Left cardiac atrium (tissue), 4 donors: Measurements from ENCODE around the gene NEK1. TPM values are rescaled to one million over a fixed set of nuclear protein-coding genes. Genes with fewer than 3 reads are reported as not detected.
"Not testable (repeated sequence)": the region's sequence is repeated elsewhere in the genome, so short reads cannot be mapped to it uniquely, and the experiment has no call there.

ENCODE experiments used
- ATAC-seq, 2 donors: fragments of 200-7000 bp; cut with Tn5 transposase; one replicate each; pipeline ENCODE4 v1.9.1; 2020; ENCODE audit warnings: mild to moderate bottlenecking in 2 of 2, moderate library complexity in 2 of 2
- DNase-seq: peaks from one replicate; pipeline ENCODE4 v3.0.0-alpha.2; 2020
- intact Hi-C, 2 donors: fragments of 100-400 bp; cut with DNase I; formaldehyde crosslinking; loops; one replicate each; pipeline versions ENCODE4 v1.14.1 to v1.15.1; 2022 to 2023
- total RNA-seq, 2 donors: library from RNA; stranded (reverse); fragmentation: NEBNext Ultra II Directional; extraction: Animal tissue kit (Norgen Biotek cat#: 25700); gene quantifications; one replicate each; pipeline ENCODE4 v1.2.1, GENCODE V29; 2021
- donor health status: DM: no; HTN: yes; CAD: no.
- donor health status: DM: no; HTN: yes; CAD: no; lungs with severe emphysema.
- donor health status: DM: yes; HTN: yes; CAD: no.
- donor health status: Dilated cardiomyopathy.

The NEK1 gene
- total RNA-seq, 2 donors from 2014 or later = 12.4 to 13.3 TPM

DNA sequence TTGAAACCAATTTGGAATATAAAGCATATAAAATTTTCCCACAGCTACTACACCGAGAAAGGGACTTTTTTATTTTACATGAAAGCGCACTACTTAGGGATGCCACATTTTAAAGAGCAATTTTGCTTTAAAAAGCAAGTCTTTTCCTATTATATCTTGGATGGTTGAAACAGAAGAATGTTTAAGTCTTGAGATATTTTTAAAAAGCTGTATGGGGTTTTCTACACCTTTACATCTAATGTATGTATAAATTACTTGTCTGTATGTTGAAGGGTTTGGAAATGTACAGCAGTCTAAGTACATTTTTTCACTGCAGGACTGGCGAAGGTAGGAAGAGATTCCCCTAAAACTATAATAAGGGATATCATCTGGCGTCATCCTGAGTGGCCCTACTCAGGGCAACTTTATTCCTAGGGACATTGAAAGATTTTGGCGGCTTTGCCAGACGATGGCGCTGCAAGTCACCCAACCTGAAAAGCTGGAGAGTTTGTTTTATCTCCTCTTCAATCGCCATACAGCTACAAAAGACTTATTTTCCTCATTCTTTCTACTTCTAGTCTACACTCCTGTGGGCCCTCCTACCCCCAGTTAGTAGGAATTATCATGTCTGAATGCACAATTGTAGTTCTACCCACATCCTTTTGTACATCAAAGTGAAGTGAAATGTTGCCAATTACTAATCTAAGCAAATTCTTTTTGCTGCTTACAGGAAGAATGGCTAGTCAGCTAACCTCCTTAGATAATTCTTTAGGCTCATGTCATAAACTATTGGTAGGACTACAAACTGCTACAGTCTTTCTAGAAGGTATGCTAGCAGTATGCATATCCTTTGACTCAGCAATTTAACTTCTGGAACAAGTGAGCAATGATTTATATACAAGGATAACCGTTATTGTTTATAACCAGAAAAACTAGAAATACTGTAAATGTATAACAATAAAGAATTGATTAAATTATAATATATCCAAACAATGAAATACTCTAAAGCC is 782 bp upstream of the NEK1 start:
- ATAC-seq (peak; percentile 64), DNase-seq (peak; percentile 74)
- intact Hi-C loops = loop anchor here (5.0 to 10.0 kb wide), 3 partner anchors 92 to 429 kb away; partner anchors contain the start of gene HPF1 (in 1 of the 2)

DNA sequence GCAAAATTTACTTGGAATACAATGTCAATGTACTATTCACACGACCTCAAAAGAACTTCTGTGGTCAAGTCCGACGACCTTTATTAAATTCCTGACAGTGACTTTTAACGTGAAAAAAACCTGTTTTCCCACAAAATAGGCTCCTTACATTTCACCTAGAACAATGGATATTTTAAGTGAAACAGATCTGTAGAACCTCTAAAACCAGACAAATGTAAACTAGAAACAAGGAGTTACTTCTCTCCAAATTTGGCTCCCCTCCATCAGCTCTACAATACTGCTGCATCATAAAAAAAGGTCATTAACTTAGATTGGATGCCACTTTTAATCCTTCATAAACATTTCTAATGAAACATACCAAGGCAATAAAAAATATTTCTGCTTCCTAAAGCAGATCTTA is 1.2 kb downstream of the NEK1 start:
- intact Hi-C loops = loop anchor here (5.0 to 10.0 kb wide), 3 partner anchors 94 to 431 kb away; partner anchors contain the start of gene HPF1 (in 1 of the 2)
- no peak for DNase-seq
- ATAC-seq = no peak

DNA sequence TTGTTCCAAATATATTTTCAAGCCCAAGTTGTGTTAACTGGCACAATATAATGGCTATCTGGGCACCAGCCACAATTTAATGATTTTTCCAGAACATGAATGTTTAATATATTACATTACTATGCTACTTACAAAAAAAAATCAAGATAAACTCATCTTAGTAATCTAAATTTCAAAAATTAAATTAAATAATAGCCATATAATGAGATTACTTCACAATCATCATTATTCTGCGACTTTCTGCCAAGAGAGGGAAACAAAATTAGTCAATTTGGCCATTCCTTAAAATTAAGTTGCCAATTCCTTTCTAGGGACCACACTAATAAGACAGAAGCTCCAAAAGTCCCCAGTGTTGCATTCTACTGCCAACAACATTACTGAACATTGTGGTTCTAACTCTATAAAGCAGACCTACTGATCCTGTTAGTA is 7.5 kb downstream of the NEK1 start:
- DNase-seq = no peak
- ATAC-seq = no peak

DNA sequence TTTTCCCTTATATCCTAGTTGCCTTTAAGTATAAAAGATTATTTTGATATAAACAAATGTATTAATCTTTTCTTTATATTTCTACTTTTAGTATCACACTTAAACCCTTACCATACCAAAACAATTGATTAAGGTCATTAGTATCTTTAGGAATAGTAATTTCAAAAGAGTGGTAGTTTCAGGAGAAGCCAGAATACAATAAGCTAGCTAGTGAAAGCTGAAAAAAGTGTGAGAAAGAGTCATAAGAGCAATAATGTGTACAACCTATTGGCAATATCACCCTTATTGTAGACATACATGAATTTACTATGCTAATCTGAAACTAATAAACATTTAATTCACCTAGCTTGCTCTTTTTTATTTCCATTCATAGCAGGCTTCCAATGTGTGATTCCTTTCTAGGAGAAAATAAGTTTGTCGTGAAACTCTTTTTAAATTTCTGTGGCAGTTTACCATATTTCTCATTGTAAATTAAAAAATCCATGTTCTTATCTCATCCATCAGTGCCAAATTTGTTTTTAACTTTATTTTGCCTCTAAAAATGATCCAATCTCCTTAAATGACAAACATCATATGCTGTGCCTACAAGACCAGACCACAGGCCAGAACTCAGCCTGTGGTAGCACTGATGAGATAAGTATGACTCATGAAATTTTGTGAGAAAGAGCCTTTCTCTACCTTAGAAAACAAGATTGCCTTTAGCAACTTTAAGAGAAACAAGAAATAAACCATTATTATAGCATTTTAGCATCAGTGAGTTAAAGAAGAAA is 8.1 kb downstream of the NEK1 start:
- intact Hi-C loops = no loop called here
- no peak for DNase-seq
- peak; percentile 47 to 91 for ATAC-seq

More for the DNA sequence above, 7.5 kb downstream of the NEK1 start:
- intact Hi-C loops = no loop called here

DNA sequence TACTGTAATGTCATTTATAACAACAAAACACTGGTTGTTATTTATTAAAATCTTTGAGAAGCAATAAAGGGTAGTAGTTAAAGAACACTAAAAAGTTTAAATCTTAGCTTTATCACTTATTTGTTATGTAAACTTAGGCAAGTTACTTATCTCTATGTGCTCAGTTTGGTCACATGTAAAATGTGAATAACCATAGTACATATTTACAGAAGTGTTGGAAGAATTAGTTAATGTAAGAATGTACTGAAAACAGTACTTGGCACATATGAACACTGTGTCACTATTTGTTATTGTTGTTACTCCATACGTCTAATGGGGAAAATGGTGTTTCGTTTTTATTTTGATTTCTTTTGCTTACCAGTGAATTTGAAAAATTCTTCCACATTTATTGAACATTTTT is 9.1 kb downstream of the NEK1 start:
- no peak for ATAC-seq
- DNase-seq = no peak
- intact Hi-C loops = no loop called here

DNA sequence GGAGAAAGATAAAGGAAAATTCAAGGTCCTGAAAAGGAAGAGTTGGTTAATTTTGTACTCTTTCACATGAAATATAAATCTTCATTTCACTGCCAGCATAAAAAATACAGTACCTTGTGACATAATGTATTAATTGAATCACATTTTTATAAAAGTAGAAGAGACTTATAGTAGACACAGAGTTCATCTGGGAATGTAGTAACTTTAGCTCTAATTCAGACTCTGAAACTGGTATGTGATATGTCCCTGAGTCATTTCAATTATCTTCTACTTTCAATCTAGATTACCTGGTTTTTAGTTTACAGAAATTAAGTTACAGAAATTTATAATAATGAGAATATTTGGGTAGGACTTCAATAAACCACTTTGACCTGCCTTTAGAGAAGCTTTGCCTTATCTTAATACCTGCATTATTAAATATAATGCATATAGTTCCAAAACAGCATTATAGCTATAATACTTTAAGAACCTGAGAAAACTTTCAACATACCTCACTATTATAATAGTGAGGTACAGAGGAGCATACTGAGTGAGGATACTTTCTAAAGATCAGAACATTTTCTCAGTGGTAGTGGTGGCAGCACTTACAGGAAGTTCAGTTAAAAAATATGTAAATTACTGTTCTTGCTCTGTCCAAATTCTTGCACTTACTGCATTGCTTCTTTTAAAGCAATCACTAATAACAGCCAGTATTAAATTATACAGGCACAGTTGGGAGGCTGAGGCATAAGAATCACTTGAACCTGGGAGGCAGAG is 11.2 kb downstream of the NEK1 start:
- intact Hi-C loops = no loop called here

DNA sequence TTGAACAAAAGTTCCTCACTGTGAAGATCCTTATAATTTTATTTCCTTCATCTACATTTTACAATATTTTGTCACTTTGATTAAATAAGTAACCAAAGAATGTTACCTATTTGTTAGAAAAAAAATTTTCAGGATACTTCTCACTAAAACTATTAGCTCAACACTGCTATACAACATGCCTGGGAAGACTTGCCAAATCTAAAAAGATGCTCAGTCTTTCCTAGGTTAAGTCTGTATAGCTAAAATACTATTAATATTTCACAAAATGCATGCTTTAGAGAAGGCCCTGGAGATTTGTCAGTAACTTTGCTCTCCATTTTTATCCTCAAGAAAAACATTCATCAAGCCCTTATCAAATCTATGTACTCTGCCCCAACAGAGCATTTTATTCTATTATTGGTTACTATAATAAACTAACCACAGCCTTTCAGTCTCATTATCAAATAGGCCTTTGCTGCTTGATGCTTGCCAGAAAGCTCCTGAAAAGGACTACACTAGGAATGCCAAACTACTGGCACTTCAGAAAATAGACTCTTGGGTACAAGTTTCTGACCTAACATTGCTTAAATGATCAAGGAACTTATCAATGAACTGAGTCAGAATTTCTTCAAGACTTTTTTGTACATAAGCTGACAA is 17.7 kb downstream of the NEK1 start:
- peak in 1 of 2 donors; percentile 57 for ATAC-seq
- intact Hi-C loops = no loop called here

More for the DNA sequence above, 11.2 kb downstream of the NEK1 start:
- ATAC-seq (no peak), DNase-seq (no peak)

DNA sequence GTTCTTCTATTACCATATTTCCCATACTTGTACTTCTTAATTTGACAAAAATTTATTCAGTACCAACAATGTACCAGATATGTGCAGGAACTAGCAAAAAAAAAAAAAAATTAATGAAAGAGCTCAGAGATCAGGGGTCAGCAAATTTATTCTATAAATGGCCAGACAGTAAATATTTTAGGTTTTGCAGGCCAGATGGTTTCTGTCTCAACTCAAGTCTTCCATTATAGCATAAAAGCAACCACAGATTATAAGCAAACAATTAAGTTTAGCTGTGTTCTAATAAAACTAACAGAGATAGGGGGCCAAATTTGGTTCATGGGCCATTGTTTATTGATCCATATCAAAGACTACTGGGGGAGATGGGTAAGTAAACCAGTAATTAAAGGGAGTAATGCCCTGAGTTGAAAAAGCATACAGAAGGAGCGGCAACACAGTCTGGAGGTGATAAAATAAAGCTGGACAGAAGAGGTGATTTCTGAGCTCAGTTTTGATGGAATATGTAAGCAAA is 19.3 kb downstream of the NEK1 start:
- intact Hi-C loops = no loop called here
- no peak for ATAC-seq
- no peak for DNase-seq

More for the DNA sequence above, 17.7 kb downstream of the NEK1 start:
- DNase-seq = no peak

DNA sequence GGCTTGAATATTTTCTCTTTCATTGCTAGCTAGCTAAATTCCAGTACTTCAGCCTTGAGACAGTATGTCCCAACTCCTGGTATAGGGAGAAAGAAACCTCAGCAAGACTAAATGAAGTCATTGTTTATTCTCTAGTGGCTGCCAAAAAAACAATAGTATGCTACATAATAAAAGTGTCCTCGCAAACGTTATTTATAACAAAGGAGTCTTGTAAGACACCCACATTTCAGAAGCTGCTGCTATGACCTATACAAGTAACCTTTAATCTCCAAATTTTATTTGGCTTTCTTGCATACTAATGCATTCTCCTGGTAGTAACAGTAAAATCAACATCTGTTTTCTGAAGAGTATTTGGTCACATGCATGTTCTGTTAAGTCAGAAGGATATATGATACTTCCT is 28.8 kb downstream of the NEK1 start:
- intact Hi-C loops = no loop called here
- ATAC-seq = no peak

DNA sequence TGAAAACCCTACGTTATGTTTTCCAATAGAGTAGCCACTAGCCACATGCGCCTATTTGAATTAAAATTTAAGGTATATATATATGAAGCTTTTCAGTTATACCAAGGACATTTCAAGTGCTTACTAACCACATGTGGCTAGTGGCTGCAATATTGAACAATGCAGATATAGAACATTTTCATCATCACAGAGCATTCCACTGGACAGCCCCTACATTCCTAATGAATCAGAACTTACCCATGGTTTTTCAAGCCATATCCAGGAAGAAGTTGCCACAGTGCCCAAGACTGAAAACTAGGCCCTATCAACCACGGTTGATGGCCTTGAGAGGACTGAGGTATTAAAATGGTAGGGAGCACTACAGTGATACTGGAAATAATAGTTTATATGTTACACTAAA is 29.7 kb downstream of the NEK1 start:
- ATAC-seq (no peak), DNase-seq (no peak)
- intact Hi-C loops = no loop called here

More for the DNA sequence above, 28.8 kb downstream of the NEK1 start:
- no peak for DNase-seq

DNA sequence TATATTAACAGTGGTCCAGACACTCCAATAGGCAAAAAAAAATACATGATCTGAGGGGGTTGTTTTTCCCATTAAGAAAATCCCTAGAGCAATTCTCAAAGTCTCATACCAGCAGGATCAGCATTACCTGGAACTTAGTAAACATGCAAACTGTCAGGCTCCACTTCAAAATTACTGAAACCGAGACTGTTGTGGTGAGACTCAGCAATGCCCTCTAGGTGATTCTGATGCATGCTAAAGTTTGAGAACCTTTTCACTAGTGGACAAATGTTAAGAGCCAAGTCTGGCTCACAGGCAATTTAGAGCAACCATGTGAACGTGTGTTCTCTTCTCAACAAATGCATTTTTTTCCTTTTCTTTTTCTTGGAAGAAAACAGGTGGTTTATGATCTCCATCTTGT is 30.2 kb downstream of the NEK1 start:
- intact Hi-C loops = no loop called here
- DNase-seq = no peak
- no peak for ATAC-seq

DNA sequence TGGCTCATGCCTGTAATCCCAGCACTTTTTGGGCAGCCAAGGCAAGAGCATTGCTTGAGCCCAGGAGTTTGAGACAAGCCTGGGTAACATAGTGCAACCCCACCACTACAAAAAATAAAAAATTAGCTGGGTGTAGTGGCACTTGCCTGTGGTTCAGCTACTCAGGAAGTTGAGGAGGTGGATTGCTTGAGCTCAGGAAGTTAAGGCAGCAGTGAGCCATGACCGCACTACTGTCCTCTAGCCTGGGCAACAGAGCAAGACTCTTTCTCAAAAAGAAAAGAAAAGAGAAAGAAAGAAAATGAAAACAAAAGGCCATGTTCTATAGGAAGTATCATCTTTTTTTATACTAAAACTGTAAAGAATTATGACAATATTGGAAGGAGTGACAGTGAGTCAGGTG is 38.5 kb downstream of the NEK1 start:
- intact Hi-C loops = no loop called here
- ATAC-seq (no peak), DNase-seq (no peak)

DNA sequence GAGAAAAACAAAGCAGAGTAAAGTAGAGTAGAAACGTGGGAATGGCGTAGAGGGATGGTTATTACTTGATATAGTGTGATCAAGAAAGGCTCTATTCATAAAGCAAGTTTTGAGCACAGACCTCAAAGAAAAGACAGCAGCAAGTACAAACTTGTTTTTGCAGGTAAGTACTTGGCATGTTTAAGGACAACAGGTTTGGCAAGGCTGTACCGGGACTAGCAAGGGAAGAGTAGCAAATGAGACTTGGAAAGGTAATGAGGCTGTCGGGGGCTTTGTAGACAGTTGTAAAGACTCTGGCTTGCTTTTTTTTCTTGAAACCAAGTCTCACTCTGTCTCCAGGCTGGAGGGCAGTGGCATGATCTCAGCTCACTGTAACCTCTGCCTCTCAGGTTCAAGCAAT is 40.9 kb downstream of the NEK1 start:
- DNase-seq (no peak), ATAC-seq (no peak)
- intact Hi-C loops = no loop called here

DNA sequence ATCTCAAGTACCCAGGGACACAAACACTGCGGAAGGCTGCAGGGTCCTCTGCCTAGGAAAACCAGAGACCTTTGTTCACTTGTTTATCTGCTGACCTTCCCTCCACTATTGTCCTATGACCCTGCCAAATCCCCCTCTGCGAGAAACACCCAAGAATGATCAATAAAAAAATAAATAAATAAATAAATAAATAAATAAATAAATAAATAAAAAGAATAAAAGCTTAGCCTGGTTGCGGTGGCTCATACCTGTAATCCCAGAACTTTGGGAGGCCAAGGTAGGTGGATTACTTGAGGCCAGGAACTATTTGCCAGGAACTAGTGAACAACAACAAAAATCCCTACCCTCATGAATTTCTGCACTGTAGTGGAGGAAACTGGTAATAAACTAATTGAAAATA is 41.4 kb downstream of the NEK1 start:
- ATAC-seq, DNase-seq, intact Hi-C loops: not testable (repeated sequence)

DNA sequence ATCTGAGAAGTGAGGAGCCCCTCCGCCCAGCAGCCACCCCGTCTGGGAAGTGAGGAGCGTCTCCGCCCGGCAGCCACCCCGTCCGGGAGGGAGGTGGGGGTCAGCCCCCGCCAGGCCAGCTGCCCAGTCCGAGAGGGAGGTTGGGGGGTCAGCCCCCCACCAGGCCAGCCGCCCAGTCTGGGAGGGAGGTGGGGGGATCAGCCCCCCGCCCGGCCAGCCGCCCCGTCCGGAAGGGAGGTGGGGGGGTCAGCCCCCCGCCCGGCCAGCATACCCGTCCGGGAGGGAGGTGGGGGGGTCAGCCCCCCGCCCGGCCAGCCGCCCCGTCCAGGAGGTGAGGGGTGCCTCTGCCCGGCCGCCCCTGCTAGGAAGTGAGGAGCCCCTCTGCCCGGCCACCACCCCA is 42.1 kb downstream of the NEK1 start:
- intact Hi-C loops, DNase-seq, ATAC-seq: not testable (repeated sequence)

DNA sequence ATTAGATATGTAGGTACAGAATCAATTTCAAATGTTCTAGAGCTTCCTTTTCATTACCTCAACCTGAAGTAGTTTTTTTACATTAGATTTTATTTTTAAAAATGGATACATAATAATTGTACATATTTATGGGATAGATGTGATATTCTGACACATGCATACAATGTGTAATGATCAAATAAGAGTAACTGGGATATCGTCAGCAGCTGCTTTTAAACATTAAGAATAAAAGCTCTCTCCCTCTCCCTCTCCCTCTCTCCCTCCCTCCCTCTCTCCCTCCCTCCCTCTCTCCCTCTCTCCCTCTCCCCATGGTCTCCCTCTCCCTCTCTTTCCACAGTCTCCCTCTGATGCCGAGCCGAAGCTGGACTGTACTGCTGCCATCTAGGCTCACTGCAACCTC is 43.2 kb downstream of the NEK1 start:
- intact Hi-C loops = loop anchor here in 1 of 2 donors (10.0 kb wide), 1 partner anchor 574 kb away; no protein-coding TSS in a partner anchor
- ATAC-seq = not testable (repeated sequence)

DNA sequence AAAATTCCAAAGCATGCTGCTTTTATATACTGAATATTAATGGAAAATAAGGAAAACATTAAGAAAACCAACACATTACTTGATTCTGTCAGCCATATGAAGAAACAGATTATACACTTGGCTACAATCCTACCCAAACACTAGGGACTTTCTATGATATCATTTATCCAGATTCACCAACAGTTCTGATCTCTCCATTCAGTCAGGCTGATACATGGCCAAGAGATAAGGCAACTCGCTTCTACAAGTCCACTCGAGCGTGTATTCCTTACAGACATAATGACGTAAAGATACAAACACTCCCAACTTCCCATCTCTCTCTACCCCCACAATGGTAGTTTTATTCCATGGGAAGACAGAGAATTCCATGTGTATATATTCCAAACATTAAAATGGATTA is 44.5 kb downstream of the NEK1 start:
- peak in 1 of 2 donors; percentile 27 for ATAC-seq
- intact Hi-C loops = loop anchor here in 1 of 2 donors (10.0 kb wide), 1 partner anchor 573 kb away; no protein-coding TSS in a partner anchor
- no peak for DNase-seq

More for the DNA sequence above, 43.2 kb downstream of the NEK1 start:
- DNase-seq = not testable (repeated sequence)
